ENCODE measurements around the gene FBXO5. TPM values are rescaled to one million over a fixed set of nuclear protein-coding genes. Genes with fewer than 3 reads are reported as not detected.

Gene FBXO5
- total RNA-seq, 1 donor from 2014 or later = 111 TPM

DNA sequence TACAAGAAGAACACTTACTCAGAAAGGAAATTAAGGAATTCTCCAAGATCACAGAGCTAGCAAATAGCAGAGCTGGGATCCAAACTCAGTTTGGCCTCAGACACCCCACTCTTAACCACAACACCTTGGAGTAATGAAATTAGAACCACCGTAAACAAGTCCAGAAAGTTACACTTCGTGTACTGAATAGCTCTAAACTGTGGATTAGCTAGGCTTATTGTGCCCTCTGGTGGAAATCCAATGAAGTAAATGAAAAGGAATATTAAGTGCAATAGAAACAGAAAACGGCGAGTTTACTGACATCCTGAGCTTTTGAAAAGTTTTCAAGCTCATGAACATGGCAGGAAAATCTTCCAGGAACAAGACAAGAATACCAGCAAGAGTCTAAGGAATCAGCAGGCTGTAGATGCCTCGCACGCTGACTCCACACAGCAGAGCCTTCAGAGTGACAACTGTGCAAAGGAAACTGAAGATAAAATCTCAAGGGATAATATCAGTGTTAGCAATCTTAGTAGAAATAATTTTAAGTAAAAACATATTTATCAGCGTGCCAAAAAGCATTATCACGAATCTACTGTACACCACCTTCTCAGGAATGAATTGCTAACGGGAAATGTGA is 34.6 kb downstream of the FBXO5 start:
- H4K20me1 ChIP-seq (ENCODE audit: low read depth) = no peaks in the 10 kb centered on the region
- no peaks in the 10 kb centered on the region for H3K4me1 ChIP-seq
- H3K9ac ChIP-seq = no peak overlapping the region
- Mint-ChIP-seq H3K4me1 (no peaks in the 10 kb centered on the region), H3K9me3 (no peaks in the 10 kb centered on the region), H3K27ac (peak overlapping the region; percentile 50), H3K27me3 (ENCODE audit: insufficient read depth, low read depth) (no peaks in the 10 kb centered on the region), H3K36me3 (no peaks in the 10 kb centered on the region), H3K4me3 (no peak overlapping the region)
- no peaks in the 10 kb centered on the region for H3F3A ChIP-seq (ENCODE audit: low read depth)
- H3K27me3 ChIP-seq = no peaks in the 10 kb centered on the region
- peak overlapping the region; percentile 95 for H2AFZ ChIP-seq (replicated peaks)
- no peak for TF ChIP-seq EZH2 (IDR thresholded peaks at IDR 0.05)
- TF ChIP-seq, protein P1, sequence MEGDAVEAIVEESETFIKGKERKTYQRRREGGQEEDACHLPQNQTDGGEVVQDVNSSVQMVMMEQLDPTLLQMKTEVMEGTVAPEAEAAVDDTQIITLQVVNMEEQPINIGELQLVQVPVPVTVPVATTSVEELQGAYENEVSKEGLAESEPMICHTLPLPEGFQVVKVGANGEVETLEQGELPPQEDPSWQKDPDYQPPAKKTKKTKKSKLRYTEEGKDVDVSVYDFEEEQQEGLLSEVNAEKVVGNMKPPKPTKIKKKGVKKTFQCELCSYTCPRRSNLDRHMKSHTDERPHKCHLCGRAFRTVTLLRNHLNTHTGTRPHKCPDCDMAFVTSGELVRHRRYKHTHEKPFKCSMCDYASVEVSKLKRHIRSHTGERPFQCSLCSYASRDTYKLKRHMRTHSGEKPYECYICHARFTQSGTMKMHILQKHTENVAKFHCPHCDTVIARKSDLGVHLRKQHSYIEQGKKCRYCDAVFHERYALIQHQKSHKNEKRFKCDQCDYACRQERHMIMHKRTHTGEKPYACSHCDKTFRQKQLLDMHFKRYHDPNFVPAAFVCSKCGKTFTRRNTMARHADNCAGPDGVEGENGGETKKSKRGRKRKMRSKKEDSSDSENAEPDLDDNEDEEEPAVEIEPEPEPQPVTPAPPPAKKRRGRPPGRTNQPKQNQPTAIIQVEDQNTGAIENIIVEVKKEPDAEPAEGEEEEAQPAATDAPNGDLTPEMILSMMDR (IDR thresholded peaks at IDR 0.05) = peak; percentile 74
- no peaks in the 10 kb centered on the region for H3K9me3 ChIP-seq (ENCODE audit: low read depth)
- no peaks in the 10 kb centered on the region for H3K36me3 ChIP-seq
- no peak overlapping the region for H3K27ac ChIP-seq
- H3K4me2 ChIP-seq = no peak overlapping the region
- no peak overlapping the region for H3K4me3 ChIP-seq
- peak; percentile 56 for DNase-seq (ENCODE audit: low spot score)
- H3K79me2 ChIP-seq (ENCODE audit: low read depth) = no peaks in the 10 kb centered on the region

DNA sequence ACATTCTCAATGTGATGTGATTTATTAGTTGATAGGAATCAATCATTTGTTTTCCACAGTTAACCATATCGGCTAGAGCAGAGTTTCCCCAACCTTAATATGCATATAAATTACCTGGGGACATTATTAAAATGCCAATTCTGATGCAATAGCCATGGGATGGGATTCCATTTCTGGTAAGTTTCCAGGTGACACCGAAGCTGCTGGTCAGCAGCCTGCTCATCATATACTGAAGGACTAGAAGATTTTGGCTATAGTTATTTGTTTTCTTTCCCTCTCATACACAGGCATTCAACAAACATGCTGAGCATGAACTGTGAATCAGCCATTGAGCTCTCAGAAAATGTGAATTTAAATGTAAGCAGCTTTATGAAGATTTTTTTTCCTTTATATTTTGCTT is 35.8 kb downstream of the FBXO5 start:
- no peak overlapping the region for H3K27ac Mint-ChIP-seq
- H3K4me3 ChIP-seq = no peak overlapping the region
- no peak for DNase-seq (ENCODE audit: low spot score)
- H3K27me3 Mint-ChIP-seq (ENCODE audit: insufficient read depth, low read depth) = no peaks in the 10 kb centered on the region
- H3K9me3 ChIP-seq (ENCODE audit: low read depth) = no peaks in the 10 kb centered on the region
- H3K79me2 ChIP-seq (ENCODE audit: low read depth) = no peaks in the 10 kb centered on the region
- H3K4me3 Mint-ChIP-seq = no peak overlapping the region
- H3K36me3 ChIP-seq = no peaks in the 10 kb centered on the region
- H3K27ac ChIP-seq = no peak overlapping the region
- TF ChIP-seq, protein P1 (IDR thresholded peaks at IDR 0.05) = no peak
- no peak for TF ChIP-seq EZH2 (IDR thresholded peaks at IDR 0.05)
- H3F3A ChIP-seq (ENCODE audit: low read depth) = no peaks in the 10 kb centered on the region
- H3K36me3 Mint-ChIP-seq = no peaks in the 10 kb centered on the region
- H3K4me1 ChIP-seq = no peaks in the 10 kb centered on the region
- H3K9me3 Mint-ChIP-seq = no peaks in the 10 kb centered on the region
- H2AFZ ChIP-seq (replicated peaks) = no peak overlapping the region
- no peaks in the 10 kb centered on the region for H3K27me3 ChIP-seq
- H3K4me2 ChIP-seq = no peak overlapping the region
- H3K9ac ChIP-seq = no peak overlapping the region
- H4K20me1 ChIP-seq (ENCODE audit: low read depth) = no peaks in the 10 kb centered on the region
- H3K4me1 Mint-ChIP-seq = no peaks in the 10 kb centered on the region

GRCh38 chr6:152946484-152946883 is 36.4 kb downstream of the FBXO5 start:
- Mint-ChIP-seq H3K4me3 (no peak overlapping the region), H3K27me3 (ENCODE audit: insufficient read depth, low read depth) (no peaks in the 10 kb centered on the region), H3K36me3 (no peaks in the 10 kb centered on the region), H3K9me3 (no peaks in the 10 kb centered on the region), H3K27ac (no peak overlapping the region), H3K4me1 (no peaks in the 10 kb centered on the region)
- Histone ChIP-seq H3K9ac (no peak overlapping the region), H3K79me2 (ENCODE audit: low read depth) (no peaks in the 10 kb centered on the region), H3K36me3 (no peaks in the 10 kb centered on the region), H3K27ac (no peak overlapping the region), H3K4me3 (no peak overlapping the region), H3F3A (ENCODE audit: low read depth) (no peaks in the 10 kb centered on the region), H2AFZ (replicated peaks) (no peak overlapping the region), H3K4me1 (no peaks in the 10 kb centered on the region), H3K4me2 (no peak overlapping the region), H4K20me1 (ENCODE audit: low read depth) (no peaks in the 10 kb centered on the region), H3K27me3 (no peaks in the 10 kb centered on the region), H3K9me3 (ENCODE audit: low read depth) (no peaks in the 10 kb centered on the region)
- DNase-seq (ENCODE audit: low spot score) = no peak
- no peak for TF ChIP-seq EZH2phosphoT487 (IDR thresholded peaks at IDR 0.05)
- TF ChIP-seq, protein P1 (IDR thresholded peaks at IDR 0.05) = no peak
- TF ChIP-seq EZH2 (IDR thresholded peaks at IDR 0.05) = no peak
